DND-41 (cell line): ENCODE measurements around the gene INTU.

Experiments
- ATAC-seq: fragments of 200-7000 bp; cut with Tn5 transposase; 3 replicates; pipeline ENCODE4 v1.9.1; 2021; ENCODE audit warnings: low read depth; ENCODE audit not compliant: insufficient read depth
- DNase-seq: peaks from one replicate; pipeline ENCODE4 v3.0.0-alpha.2; 2020
- H2AFZ ChIP-seq: 2 replicates; pipeline ENCODE4 v1.6.0; 2012; ENCODE audit warnings: low read depth, low read length
- H3K27ac ChIP-seq: 2 replicates; pipeline ENCODE4 v1.5.1; 2012; ENCODE audit warnings: low read length, inconsistent platforms
- H3K27me3 ChIP-seq: fragments of 200-600 bp; sonication (generic); 2 replicates; pipeline ENCODE4 v1.6.0; 2012; ENCODE audit warnings: low read length, mild to moderate bottlenecking, inconsistent platforms; ENCODE audit not compliant: insufficient read depth, poor library complexity
- H3K36me3 ChIP-seq: 2 replicates; pipeline ENCODE4 v1.5.1; 2012; ENCODE audit warnings: low read length, inconsistent platforms; ENCODE audit not compliant: insufficient read depth
- H3K4me1 ChIP-seq: 2 replicates; pipeline ENCODE4 v1.5.1; 2012; ENCODE audit warnings: mild to moderate bottlenecking, low read length; ENCODE audit not compliant: insufficient read depth
- H3K4me2 ChIP-seq: 2 replicates; pipeline ENCODE4 v1.6.0; 2012; ENCODE audit warnings: mild to moderate bottlenecking, moderate library complexity, low read length, inconsistent platforms; ENCODE audit not compliant: insufficient read depth
- H3K4me3 ChIP-seq, 2 experiments: fragments of 200-600 bp in 1 of 2; shearing (Covaris generic) in 1 of 2; 2 replicates each; pipeline ENCODE4 v1.5.1; 2012 to 2016; ENCODE audit warnings: inconsistent platforms in 2 of 2, low read length in 2 of 2, mild to moderate bottlenecking in 2 of 2, low read depth in 1 of 2, moderate library complexity in 1 of 2
- H3K79me2 ChIP-seq: 2 replicates; pipeline ENCODE4 v1.6.0; 2012; ENCODE audit warnings: low read length, inconsistent platforms; ENCODE audit not compliant: insufficient read depth
- H3K9ac ChIP-seq: 2 replicates; pipeline ENCODE4 v1.6.0; 2012; ENCODE audit warnings: low read depth, mild to moderate bottlenecking, inconsistent platforms, low read length, moderate library complexity
- H3K9me3 ChIP-seq: 2 replicates; pipeline ENCODE4 v1.5.1; 2012; ENCODE audit warnings: low read length, moderate library complexity, mild to moderate bottlenecking, inconsistent platforms; ENCODE audit not compliant: insufficient read depth, severe bottlenecking
- H4K20me1 ChIP-seq: 2 replicates; pipeline ENCODE4 v1.6.0; 2012; ENCODE audit warnings: low read length; ENCODE audit not compliant: insufficient read depth
- EZH2 ChIP-seq: IDR thresholded peaks from 3 replicates; pipeline ENCODE4 v1.6.1; 2012; ENCODE audit warnings: borderline replicate concordance, low read depth, mild to moderate bottlenecking, moderate library complexity, low read length, inconsistent platforms; ENCODE audit not compliant: severe bottlenecking
- TF ChIP-seq, protein P1 (sequence below): IDR thresholded peaks from 2 replicates; pipeline ENCODE4 v1.5.1; 2012; ENCODE audit warnings: borderline replicate concordance, low read length, moderate library complexity, mild to moderate bottlenecking; ENCODE audit not compliant: poor library complexity, severe bottlenecking; ENCODE audit errors: extremely low read depth

Gene INTU

DNA sequence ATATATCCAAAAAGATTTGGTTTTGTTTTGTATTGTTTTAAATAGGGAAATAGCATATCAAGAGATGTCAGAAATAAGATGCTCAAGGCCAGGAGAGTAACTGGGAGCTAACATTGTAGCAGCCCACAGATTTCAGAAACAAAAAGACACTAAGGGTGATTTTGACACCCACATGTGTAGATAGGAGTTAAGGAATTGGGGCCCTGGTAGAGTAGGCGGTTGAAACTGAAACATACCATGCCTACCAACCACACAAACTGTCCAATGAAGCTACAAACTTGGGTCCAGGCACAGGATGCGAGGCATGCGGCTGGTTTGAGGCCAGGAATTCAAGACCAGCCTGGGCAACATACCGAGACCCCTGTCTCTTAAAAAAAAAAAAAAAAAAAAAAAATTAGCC is 143.1 kb downstream of the INTU start:
- Histone ChIP-seq H3K27ac (no peak overlapping the region), H3K36me3 (no peaks in the 10 kb centered on the region), H3K9me3 (no peaks in the 10 kb centered on the region), H3K4me2 (no peak overlapping the region), H4K20me1 (no peaks in the 10 kb centered on the region), H3K27me3 (peaks cover 4% of the 10 kb centered on the region), H3K9ac (no peak overlapping the region), H3K79me2 (no peaks in the 10 kb centered on the region), H2AFZ (no peak overlapping the region), H3K4me1 (no peaks in the 10 kb centered on the region), H3K4me3 (no peak overlapping the region)
- ATAC-seq (no peak), DNase-seq (no peak)
- TF ChIP-seq EZH2 = no peak
- TF ChIP-seq, protein P1, sequence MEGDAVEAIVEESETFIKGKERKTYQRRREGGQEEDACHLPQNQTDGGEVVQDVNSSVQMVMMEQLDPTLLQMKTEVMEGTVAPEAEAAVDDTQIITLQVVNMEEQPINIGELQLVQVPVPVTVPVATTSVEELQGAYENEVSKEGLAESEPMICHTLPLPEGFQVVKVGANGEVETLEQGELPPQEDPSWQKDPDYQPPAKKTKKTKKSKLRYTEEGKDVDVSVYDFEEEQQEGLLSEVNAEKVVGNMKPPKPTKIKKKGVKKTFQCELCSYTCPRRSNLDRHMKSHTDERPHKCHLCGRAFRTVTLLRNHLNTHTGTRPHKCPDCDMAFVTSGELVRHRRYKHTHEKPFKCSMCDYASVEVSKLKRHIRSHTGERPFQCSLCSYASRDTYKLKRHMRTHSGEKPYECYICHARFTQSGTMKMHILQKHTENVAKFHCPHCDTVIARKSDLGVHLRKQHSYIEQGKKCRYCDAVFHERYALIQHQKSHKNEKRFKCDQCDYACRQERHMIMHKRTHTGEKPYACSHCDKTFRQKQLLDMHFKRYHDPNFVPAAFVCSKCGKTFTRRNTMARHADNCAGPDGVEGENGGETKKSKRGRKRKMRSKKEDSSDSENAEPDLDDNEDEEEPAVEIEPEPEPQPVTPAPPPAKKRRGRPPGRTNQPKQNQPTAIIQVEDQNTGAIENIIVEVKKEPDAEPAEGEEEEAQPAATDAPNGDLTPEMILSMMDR = no peak
